A549 (cell line): ENCODE measurements around the gene HINT3.
"Not testable (repeated sequence)": the region's sequence is repeated elsewhere in the genome, so short reads cannot be mapped to it uniquely, and the experiment has no call there.

Experiments
- EHMT2 ChIP-seq: fragments of 200-600 bp; sonication (generic); IDR thresholded peaks from 2 replicates; pipeline ENCODE4 v1.6.1; 2016; ENCODE audit warnings: antibody characterized with exemption, low read depth, mild to moderate bottlenecking, moderate library complexity
- SREBF2 ChIP-seq: fragments of 450-650 bp; IDR thresholded peaks from 2 replicates; pipeline ENCODE4 v1.6.1; 2014; ENCODE audit warnings: mild to moderate bottlenecking, moderate library complexity
- ZC3H11A ChIP-seq: fragments of 450-650 bp; IDR thresholded peaks from 2 replicates; pipeline ENCODE4 v1.6.1; 2014; ENCODE audit warnings: antibody characterized with exemption, mild to moderate bottlenecking

DNA sequence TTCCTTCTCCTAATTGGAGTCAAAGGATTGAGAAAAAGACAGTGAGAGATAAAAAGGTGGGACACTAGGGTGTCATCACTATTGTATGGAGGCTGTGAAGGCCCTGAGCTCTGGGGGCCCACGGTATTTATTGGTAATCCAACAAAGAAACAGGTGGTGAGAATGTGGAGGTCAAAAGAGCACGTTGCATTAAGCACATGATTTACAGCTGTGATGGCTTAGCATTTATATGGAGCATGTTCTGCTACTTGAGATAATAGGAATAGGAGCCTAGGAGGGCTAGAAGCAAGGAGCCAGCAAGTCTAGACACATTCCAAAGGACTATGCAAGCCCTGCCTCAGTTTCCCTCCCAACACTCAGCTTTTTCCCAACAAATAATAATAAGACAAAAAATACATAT is 44.1 kb upstream of the HINT3 start:
- not testable (repeated sequence) for TF ChIP-seq SREBF2, EHMT2, ZC3H11A
